GM21576 (cell line): Measurements from ENCODE around the gene RDX.
A peak's percentile ranks its signal among the peaks of the same experiment; 100 is the strongest.
"Not testable (repeated sequence)": the region's sequence is repeated elsewhere in the genome, so short reads cannot be mapped to it uniquely, and the experiment has no call there.

Source experiments
- ATAC-seq: cut with Tn5 transposase; IDR thresholded peaks from one replicate; pipeline ENCODE4 v1.9.1; 2021; ENCODE audit warnings: mild to moderate bottlenecking, moderate library complexity; ENCODE audit not compliant: unreplicated experiment

RDX gene

GRCh38 chr11:110306019-110306388 lies 9.6 kb upstream of the RDX start:
- not testable (repeated sequence) for ATAC-seq

DNA sequence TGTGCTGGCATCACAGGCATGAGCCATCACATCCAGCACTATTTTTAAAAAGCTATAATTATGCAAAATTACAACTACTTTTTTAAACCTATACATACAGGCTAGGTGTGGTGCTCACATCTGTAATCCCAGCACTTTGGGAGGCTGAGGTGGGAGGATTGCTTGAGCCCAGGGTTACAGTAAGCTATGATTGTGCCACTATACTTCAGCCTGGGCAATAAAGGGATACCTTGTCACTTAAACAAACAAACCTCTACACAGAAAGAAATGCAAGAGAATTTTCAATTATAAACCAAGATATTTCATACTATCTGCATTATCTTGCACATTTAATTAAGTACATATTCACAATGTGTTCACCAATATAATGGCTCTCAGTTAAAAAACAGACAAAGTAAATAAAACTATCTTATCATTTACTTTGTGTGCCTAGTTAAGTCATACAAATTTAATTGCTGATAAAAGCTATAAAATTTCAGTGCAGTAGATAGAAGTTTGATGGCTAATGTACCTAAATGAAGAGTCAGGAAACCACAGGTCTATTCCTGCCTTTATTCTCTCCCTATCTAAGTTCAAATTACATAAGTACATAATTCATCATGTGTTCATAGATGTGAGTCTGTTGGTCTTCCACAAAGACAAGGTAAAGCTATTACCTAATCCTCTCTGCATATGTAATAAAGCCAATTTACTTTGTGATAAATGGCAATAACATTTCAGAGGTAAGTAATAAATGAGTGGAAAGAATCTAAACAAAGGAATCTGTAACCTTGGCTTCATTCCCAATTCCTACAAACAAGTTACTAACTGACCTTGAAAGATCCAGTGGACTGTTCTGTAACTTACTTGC lies 9.0 kb upstream of the RDX start:
- ATAC-seq = no peak

DNA sequence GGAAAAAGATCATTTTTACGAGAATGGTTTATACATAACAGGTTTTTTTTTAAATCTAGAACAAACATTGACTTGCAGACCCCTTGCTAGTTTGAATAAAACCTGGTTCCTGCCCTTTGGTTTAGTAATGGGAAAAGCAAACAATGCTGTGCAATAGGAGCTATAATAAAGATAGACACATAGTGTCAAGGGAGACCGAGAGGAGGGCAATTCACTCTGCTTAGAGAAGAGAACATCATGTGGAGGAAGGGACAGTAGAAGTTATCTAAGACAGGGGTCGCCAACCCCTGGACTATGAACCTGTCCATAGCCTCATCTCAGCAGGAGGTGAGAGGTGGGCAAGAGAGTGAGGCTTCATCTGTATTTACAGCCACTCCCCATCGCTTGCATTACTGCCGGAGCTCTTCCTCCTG lies 7.0 kb upstream of the RDX start:
- ATAC-seq = no peak

DNA sequence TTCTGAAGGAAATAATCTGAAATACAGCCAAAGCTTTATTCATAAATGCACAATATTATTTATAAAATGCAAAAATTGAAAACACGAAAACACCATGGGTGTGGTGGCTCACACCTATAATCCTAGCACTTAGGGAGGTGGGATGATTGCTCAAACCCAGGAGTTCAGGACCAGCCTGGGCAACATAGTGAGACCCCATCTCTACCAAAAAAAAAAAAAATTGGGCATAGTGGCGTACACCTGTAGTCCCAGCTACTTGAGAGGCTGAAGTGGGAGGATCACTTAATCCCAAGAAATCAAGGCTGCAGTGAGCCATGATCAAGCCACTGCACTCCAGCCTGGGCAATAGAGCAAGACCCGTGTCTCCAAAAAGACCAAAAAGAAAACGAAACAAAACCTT lies 5.2 kb upstream of the RDX start:
- no peak for ATAC-seq

DNA sequence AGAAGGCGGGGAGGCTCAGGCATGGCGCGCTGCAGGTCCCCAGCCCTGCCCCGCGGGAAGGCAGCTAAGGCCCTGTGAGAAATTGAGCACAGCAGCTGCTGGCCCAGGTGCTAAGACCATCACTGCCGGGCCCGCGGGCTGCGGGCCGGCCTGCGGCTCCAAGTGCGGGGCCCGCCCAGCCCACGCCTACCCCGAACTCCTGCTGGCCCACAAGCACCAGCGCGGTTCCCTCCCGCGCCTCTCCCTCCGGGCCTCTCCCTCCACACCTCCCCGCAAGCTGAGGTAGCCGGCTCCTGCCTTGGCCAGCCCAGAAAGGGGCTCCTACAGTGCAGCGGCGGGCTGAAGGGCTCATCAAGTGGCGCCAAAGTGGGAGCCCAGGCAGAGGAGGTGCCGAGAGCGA lies 4.6 kb upstream of the RDX start:
- no peak for ATAC-seq

- no peak for ATAC-seq
Measured at GRCh38 chr11:110299006-110299785, 2.8 kb upstream of the RDX start.

DNA sequence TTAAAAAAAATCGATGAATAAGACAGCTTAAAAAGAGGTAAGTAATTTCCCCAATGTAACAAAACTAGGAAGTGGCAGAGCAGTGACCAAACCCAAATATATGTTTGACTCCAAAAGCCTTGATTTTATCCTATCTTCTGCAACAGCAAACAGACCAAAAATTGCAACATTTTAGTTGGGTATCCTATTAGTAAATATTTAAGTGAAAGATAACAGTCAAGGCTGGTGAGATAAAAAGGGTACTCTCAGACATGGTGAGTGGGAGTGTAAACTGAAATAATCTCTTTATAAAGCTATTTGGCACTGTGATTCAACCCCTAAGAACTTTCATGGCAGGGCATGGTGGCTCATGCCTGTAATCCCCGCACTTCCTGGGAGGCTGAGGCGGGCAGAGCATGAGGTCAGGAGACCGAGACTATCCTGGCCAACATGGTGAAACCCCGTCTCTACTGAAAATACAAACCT lies 1.9 kb upstream of the RDX start:
- no peak for ATAC-seq

- no peak for ATAC-seq
Measured at GRCh38 chr11:110297726-110298300, 1.4 kb upstream of the RDX start.

- ATAC-seq = no peak
Measured at GRCh38 chr11:110297076-110297725, 787 bp upstream of the RDX start.

DNA sequence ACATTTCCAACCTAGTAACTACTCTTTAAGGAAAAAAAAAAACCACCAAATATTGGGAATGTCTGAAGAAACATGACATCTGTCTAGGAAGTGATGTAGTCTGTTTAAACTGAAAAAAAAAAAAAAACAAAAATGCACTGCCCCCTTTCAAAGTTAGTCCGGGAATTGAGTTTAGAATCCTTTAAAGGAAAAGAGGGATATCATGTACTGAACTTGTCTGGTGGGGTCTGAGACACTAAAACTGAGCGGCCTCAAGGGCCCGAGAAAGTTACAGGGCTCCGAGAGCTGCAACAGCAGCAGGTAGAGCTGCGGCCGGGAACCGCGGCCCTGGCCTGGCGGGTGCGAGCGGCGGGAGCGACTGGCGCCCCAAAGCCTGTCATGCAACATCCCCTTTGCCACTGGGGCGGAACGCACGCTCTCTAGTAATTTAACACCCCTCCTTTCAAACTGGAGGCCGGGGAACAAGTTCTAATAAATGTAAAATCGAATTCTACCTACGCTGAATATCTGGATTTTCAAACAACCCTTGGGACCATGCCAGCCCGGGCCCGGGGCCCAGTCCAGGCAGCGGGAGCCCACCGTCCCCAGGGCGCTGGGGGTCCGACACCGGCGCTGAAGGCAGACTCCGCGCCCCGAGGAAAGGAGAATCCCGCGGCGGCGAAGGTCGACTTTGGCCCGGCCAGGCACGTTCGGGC lies 736 bp downstream of the RDX start:
- ATAC-seq = peak; percentile 51

DNA sequence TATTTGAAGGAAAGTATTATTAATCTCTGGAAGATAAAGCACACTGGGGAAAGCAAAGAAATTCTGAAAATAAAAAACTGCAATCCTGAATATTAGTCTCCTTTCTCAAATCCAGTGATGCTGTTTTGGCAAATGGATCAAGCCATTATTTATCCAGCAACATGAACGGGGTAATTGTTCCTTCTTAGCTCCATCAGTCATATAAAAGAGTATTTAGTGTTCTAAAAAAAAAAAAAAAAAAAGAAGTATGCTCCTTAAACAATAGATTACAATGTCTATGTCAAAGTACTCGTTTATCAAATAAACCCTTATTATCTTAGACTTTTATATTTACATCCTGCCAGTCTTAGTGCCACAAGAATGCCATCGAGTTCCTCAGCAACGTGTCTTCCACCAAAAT lies 1.3 kb downstream of the RDX start:
- no peak for ATAC-seq

GRCh38 chr11:110294509-110294908 lies 1.9 kb downstream of the RDX start:
- no peak for ATAC-seq

DNA sequence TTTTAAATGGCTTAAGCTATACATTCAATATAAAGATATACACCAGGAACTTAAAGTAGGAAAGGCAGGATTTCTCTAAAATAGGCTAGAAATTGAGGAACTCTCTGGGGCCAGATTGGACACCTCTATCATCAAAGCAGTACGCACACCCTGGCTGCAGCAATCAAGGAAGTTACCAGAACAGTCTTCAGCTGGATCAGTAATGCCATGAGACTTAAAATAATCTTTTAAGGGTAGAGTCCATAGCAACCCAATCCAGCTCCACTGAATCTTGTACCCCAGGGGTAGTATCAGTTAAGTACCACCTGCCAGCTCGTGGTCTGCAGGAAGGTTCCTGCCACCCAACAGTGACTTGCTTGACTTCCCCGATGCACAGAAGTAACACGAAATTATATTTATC lies 3.0 kb downstream of the RDX start:
- no peak for ATAC-seq

DNA sequence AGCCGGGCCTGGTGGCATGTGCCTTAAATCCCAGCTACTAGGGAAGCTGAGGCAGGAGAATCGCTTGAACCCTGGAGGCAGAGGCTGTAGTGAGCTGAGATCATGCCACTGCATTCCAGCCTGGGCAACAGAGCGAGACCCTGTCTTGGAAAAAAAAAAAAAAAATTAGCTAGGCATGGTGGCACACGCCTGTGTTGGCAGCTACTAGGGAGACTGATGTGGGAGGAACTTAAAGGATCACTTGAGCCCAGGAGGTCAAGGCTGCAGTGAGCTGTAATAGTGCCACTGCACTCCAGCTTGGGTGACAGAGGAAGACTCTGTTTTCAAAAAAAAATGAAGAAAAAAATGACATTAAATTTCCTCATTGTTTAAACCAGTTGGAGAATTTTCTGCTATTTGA lies 4.3 kb downstream of the RDX start:
- not testable (repeated sequence) for ATAC-seq

- ATAC-seq = no peak
Measured at GRCh38 chr11:110290591-110291334, 5.7 kb downstream of the RDX start.

DNA sequence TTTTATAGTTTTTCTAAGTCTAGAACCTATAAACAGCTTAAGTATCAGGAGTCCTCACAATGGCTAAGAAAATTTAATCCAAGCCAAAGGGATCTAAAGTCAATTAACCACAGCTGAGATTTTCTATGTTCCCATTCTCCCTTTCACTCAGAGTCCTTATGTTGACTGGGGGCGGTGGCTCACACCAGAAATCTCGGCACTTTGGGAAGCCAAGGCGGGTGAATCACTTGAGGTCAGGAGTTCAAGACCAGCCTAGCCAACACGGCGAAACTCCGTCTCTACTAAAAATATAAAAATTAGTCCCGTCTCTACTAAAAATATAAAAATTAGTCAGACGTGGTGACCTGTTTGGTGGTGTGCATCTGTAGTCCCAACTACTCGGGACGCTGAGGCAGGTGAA lies 6.9 kb downstream of the RDX start:
- ATAC-seq = no peak

- ATAC-seq = no peak
Measured at GRCh38 chr11:110287537-110287936, 8.9 kb downstream of the RDX start.

GRCh38 chr11:110286298-110287040 lies 9.9 kb downstream of the RDX start:
- no peak for ATAC-seq

GRCh38 chr11:110283862-110284261 lies 12.6 kb downstream of the RDX start:
- no peak for ATAC-seq
